ENCODE data around the gene ZDHHC3. TPM values are rescaled to one million over a fixed set of nuclear protein-coding genes. Genes with fewer than 3 reads are reported as not detected.
A peak's percentile ranks its signal among the peaks of the same experiment; 100 is the strongest.

ZDHHC3 gene
- polyA plus RNA-seq, 1 experiment: 198 TPM

- no peak for DNase-seq (ENCODE audit: low read depth)
- Histone ChIP-seq H3K27me3 (ENCODE audit: control insufficient read depth, insufficient read depth, low read length) (no peaks in the 10 kb centered on the region), H3K36me3 (ENCODE audit: control insufficient read depth, insufficient read depth, low read length) (peaks cover 2% of the 10 kb centered on the region), H3K4me3 (ENCODE audit: low read depth, low read length) (no peak overlapping the region)
- TF ChIP-seq, protein P1, sequence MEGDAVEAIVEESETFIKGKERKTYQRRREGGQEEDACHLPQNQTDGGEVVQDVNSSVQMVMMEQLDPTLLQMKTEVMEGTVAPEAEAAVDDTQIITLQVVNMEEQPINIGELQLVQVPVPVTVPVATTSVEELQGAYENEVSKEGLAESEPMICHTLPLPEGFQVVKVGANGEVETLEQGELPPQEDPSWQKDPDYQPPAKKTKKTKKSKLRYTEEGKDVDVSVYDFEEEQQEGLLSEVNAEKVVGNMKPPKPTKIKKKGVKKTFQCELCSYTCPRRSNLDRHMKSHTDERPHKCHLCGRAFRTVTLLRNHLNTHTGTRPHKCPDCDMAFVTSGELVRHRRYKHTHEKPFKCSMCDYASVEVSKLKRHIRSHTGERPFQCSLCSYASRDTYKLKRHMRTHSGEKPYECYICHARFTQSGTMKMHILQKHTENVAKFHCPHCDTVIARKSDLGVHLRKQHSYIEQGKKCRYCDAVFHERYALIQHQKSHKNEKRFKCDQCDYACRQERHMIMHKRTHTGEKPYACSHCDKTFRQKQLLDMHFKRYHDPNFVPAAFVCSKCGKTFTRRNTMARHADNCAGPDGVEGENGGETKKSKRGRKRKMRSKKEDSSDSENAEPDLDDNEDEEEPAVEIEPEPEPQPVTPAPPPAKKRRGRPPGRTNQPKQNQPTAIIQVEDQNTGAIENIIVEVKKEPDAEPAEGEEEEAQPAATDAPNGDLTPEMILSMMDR (IDR thresholded peaks at IDR 0.05; ENCODE audit: insufficient read depth, low read depth, low read length): no peak
- POLR2A ChIA-PET: no interaction called here
- CTCF ChIA-PET: no interaction called here
Observed at GRCh38 chr3:44918087-44918486, 57.9 kb downstream of the ZDHHC3 start.

GRCh38 chr3:44915702-44916438 lies 60.1 kb downstream of the ZDHHC3 start:
- TF ChIP-seq, protein P1 (IDR thresholded peaks at IDR 0.05; ENCODE audit: insufficient read depth, low read depth, low read length): no peak
- POLR2A ChIA-PET: no interaction called here
- no peaks in the 10 kb centered on the region for H3K27me3 ChIP-seq (ENCODE audit: control insufficient read depth, insufficient read depth, low read length)
- no peak overlapping the region for H3K4me3 ChIP-seq (ENCODE audit: low read depth, low read length)
- CTCF ChIA-PET: interaction anchor here (0.6 to 4.9 kb wide), 5 partner anchors 8 to 121 kb away, joined by 3 to 27 read pairs (median 10); no protein-coding TSS in a partner anchor
- no peaks in the 10 kb centered on the region; the same call in 1 of the 2 replicates for H3K36me3 ChIP-seq (ENCODE audit: control insufficient read depth, insufficient read depth, low read length)
- no peak for DNase-seq (ENCODE audit: low read depth)

DNA sequence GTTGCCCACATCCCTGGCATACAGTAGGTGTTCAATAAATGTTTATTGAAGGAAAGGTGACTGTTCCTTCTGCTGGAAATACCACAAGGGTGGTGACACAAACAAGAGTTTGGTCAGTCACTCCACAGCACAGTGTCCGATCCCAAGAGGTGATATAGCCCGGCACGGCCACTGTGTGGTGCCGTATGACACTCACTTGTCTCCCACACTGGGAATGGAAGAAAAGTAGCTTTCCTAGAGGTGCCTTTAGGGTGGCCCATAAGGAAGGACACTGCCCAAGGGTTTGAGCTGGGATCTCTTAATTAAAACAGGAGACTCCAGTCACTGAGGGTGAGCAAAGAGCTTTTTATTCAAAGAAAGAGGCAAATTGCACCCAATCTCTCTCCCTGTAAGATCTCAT lies 61.0 kb downstream of the ZDHHC3 start:
- Histone ChIP-seq H3K36me3 (ENCODE audit: control insufficient read depth, insufficient read depth, low read length) (no peaks in the 10 kb centered on the region; the same call in 1 of the 2 replicates), H3K4me3 (ENCODE audit: low read depth, low read length) (no peak overlapping the region), H3K27me3 (ENCODE audit: control insufficient read depth, insufficient read depth, low read length) (no peaks in the 10 kb centered on the region)
- POLR2A ChIA-PET: no interaction called here
- TF ChIP-seq, protein P1 (IDR thresholded peaks at IDR 0.05; ENCODE audit: insufficient read depth, low read depth, low read length): peak; percentile 37
- DNase-seq (ENCODE audit: low read depth): no peak
- CTCF ChIA-PET: interaction anchor here (0.7 to 4.9 kb wide), 21 partner anchors 9 to 385 kb away, joined by 3 to 27 read pairs (median 4); partner anchors contain the start of gene ZNF502

GRCh38 chr3:44913868-44914468 lies 62.0 kb downstream of the ZDHHC3 start:
- TF ChIP-seq, protein P1 (IDR thresholded peaks at IDR 0.05; ENCODE audit: insufficient read depth, low read depth, low read length): peak; percentile 86
- DNase-seq (ENCODE audit: low read depth): no peak
- ChIA-PET POLR2A (interaction anchor here (0.5 kb wide), 1 partner anchor 51 kb away, joined by 16 read pairs; no protein-coding TSS in a partner anchor), CTCF (interaction anchor here (0.7 to 4.9 kb wide), 27 partner anchors 8 to 575 kb away, joined by 3 to 27 read pairs (median 4); partner anchors contain the start of genes TCAIM and ZNF502)
- H3K36me3 ChIP-seq (ENCODE audit: control insufficient read depth, insufficient read depth, low read length): no peaks in the 10 kb centered on the region; the same call in 1 of the 2 replicates
- no peak overlapping the region for H3K4me3 ChIP-seq (ENCODE audit: low read depth, low read length)
- H3K27me3 ChIP-seq (ENCODE audit: control insufficient read depth, insufficient read depth, low read length): peaks cover 2% of the 10 kb centered on the region; the same call in 1 of the 2 replicates

GRCh38 chr3:44910693-44911092 lies 65.3 kb downstream of the ZDHHC3 start:
- Histone ChIP-seq H3K27me3 (ENCODE audit: control insufficient read depth, insufficient read depth, low read length) (peaks cover 4% of the 10 kb centered on the region; the same call in 1 of the 2 replicates), H3K4me3 (ENCODE audit: low read depth, low read length) (no peak overlapping the region), H3K36me3 (ENCODE audit: control insufficient read depth, insufficient read depth, low read length) (no peaks in the 10 kb centered on the region)
- ChIA-PET CTCF (no interaction called here), POLR2A (no interaction called here)
- DNase-seq (ENCODE audit: low read depth): no peak
- TF ChIP-seq, protein P1 (IDR thresholded peaks at IDR 0.05; ENCODE audit: insufficient read depth, low read depth, low read length): no peak
